ENCODE data around the gene CATSPER3. TPM values are rescaled to one million over a fixed set of nuclear protein-coding genes. Genes with fewer than 3 reads are reported as not detected.

Gene CATSPER3
- total RNA-seq, 1 experiment from 2014 or later, result 0.90 TPM

GRCh38 chr5:135058331-135058732, 90.6 kb downstream of the CATSPER3 start:
- ChIA-PET CTCF (no interaction called here), POLR2A (ENCODE audit: low non-redundant PET) (no interaction called here)
- TF ChIP-seq EZH2 (IDR thresholded peaks at IDR 0.05; ENCODE audit: borderline replicate concordance, low read depth, low read length, poor library complexity, severe bottlenecking), result no peak
- no peak for TF ChIP-seq CTCF (conservative IDR thresholded peaks at IDR 0.05; ENCODE audit: low read depth, low read length)
- no peak for DNase-seq (ENCODE audit: low spot score)
- Histone ChIP-seq H3K36me3 (ENCODE audit: insufficient read depth, low read length, poor library complexity, severe bottlenecking) (no peaks in the 10 kb centered on the region), H3K27me3 (replicated peaks; ENCODE audit: insufficient read depth, low read depth, low read length, poor library complexity) (peaks cover 21% of the 10 kb centered on the region), H3K27ac (ENCODE audit: low read depth, low read length, poor library complexity, severe bottlenecking) (no peak overlapping the region), H3K9me3 (ENCODE audit: low read depth, low read length, poor library complexity, severe bottlenecking) (no peaks in the 10 kb centered on the region), H3K4me3 (ENCODE audit: low read depth, low read length, poor library complexity, severe bottlenecking) (no peak overlapping the region), H3K4me1 (ENCODE audit: insufficient read depth, low read length, poor library complexity, severe bottlenecking) (no peaks in the 10 kb centered on the region)
- no TSS peak for BruUV-seq (replicated peaks)
- intact Hi-C loops (cut with micrococcal nuclease; ENCODE audit: unreplicated experiment), result no loop called here

- H3K4me3 ChIP-seq (ENCODE audit: low read depth, low read length, poor library complexity, severe bottlenecking), result no peak overlapping the region
- no TSS peak for BruUV-seq (replicated peaks)
- no peak for TF ChIP-seq EZH2 (IDR thresholded peaks at IDR 0.05; ENCODE audit: borderline replicate concordance, low read depth, low read length, poor library complexity, severe bottlenecking)
- TF ChIP-seq CTCF (conservative IDR thresholded peaks at IDR 0.05; ENCODE audit: low read depth, low read length), result no peak
- no peaks in the 10 kb centered on the region for H3K36me3 ChIP-seq (ENCODE audit: insufficient read depth, low read length, poor library complexity, severe bottlenecking)
- no peak for DNase-seq (ENCODE audit: low spot score)
- no peaks in the 10 kb centered on the region for H3K9me3 ChIP-seq (ENCODE audit: low read depth, low read length, poor library complexity, severe bottlenecking)
- no peaks in the 10 kb centered on the region for H3K4me1 ChIP-seq (ENCODE audit: insufficient read depth, low read length, poor library complexity, severe bottlenecking)
- H3K27me3 ChIP-seq (replicated peaks; ENCODE audit: insufficient read depth, low read depth, low read length, poor library complexity), result peaks cover 13% of the 10 kb centered on the region
- ChIA-PET CTCF (no interaction called here), POLR2A (ENCODE audit: low non-redundant PET) (no interaction called here)
- intact Hi-C loops (cut with micrococcal nuclease; ENCODE audit: unreplicated experiment), result no loop called here
- H3K27ac ChIP-seq (ENCODE audit: low read depth, low read length, poor library complexity, severe bottlenecking), result no peak overlapping the region
Measured at GRCh38 chr5:135059000-135059923, 91.6 kb downstream of the CATSPER3 start.

- H3K36me3 ChIP-seq (ENCODE audit: insufficient read depth, low read length, poor library complexity, severe bottlenecking), result no peaks in the 10 kb centered on the region
- CTCF ChIA-PET, result no interaction called here
- POLR2A ChIA-PET (ENCODE audit: low non-redundant PET), result no interaction called here
- H3K27me3 ChIP-seq (replicated peaks; ENCODE audit: insufficient read depth, low read depth, low read length, poor library complexity), result peaks cover 6% of the 10 kb centered on the region
- no peak for DNase-seq (ENCODE audit: low spot score)
- no peak overlapping the region for H3K4me3 ChIP-seq (ENCODE audit: low read depth, low read length, poor library complexity, severe bottlenecking)
- H3K9me3 ChIP-seq (ENCODE audit: low read depth, low read length, poor library complexity, severe bottlenecking), result no peaks in the 10 kb centered on the region
- no peaks in the 10 kb centered on the region for H3K4me1 ChIP-seq (ENCODE audit: insufficient read depth, low read length, poor library complexity, severe bottlenecking)
- no peak for TF ChIP-seq CTCF (conservative IDR thresholded peaks at IDR 0.05; ENCODE audit: low read depth, low read length)
- TF ChIP-seq EZH2 (IDR thresholded peaks at IDR 0.05; ENCODE audit: borderline replicate concordance, low read depth, low read length, poor library complexity, severe bottlenecking), result no peak
- no peak overlapping the region for H3K27ac ChIP-seq (ENCODE audit: low read depth, low read length, poor library complexity, severe bottlenecking)
- intact Hi-C loops (cut with micrococcal nuclease; ENCODE audit: unreplicated experiment), result no loop called here
- BruUV-seq (replicated peaks), result no TSS peak
Measured at GRCh38 chr5:135060021-135060420, 92.3 kb downstream of the CATSPER3 start.

All from A673 (cell line).